H1 (cell line): ENCODE data around the gene PSMD13. TPM values are rescaled to one million over a fixed set of nuclear protein-coding genes. Genes with fewer than 3 reads are reported as not detected.

ENCODE experiments used
- CTCF ChIA-PET: fragments of 300-600 bp; sonication (Branson Sonifier 250); formaldehyde crosslinking; loops from one replicate; lab custom pipeline; 2021; ENCODE audit not compliant: partially characterized antibody; lab: Charles Lee
- POLR2A ChIA-PET: fragments of 300-600 bp; sonication (Branson Sonifier 250); formaldehyde crosslinking; loops from one replicate; lab custom pipeline; 2021; ENCODE audit warnings: inconsistent platforms; ENCODE audit not compliant: partially characterized antibody; lab: Charles Lee
- DNase-seq, 2 experiments: peaks; one replicate each; pipeline versions ENCODE4 v3.0.0 to v3.0.0-alpha.2; 2010 to 2022; ENCODE audit warnings: low spot score in 2 of 2, low read depth in 1 of 2, mixed read lengths in 1 of 2
- FAIRE-seq: peaks from 2 replicates; lab custom pipeline; 2011; peaks lifted over from hg19 to GRCh38; lab: Jason Lieb, UNC
- H2AFZ ChIP-seq: 2 replicates; pipeline ENCODE4 v1.8.1; 2012; ENCODE audit warnings: low read length, inconsistent platforms
- H2AK5ac ChIP-seq: 2 replicates; pipeline ENCODE4 v1.6.1; 2013; ENCODE audit warnings: low read depth, low read length
- H2BK120ac ChIP-seq: replicated peaks from 2 replicates; pipeline ENCODE3; 2013; ENCODE audit warnings: low read depth, low read length, inconsistent platforms
- H2BK12ac ChIP-seq: 2 replicates; pipeline ENCODE4 v1.6.1; 2013; ENCODE audit warnings: low read depth, low read length
- H2BK15ac ChIP-seq: 2 replicates; pipeline ENCODE4 v1.6.1; 2013; ENCODE audit warnings: low read length
- H2BK20ac ChIP-seq: 2 replicates; pipeline ENCODE4 v1.6.1; 2013; ENCODE audit warnings: low read length
- H2BK5ac ChIP-seq: 2 replicates; pipeline ENCODE4 v1.6.1; 2013; ENCODE audit warnings: low read depth, low read length
- H3K14ac ChIP-seq: 2 replicates; pipeline ENCODE4 v1.6.1; 2013; ENCODE audit warnings: inconsistent platforms; ENCODE audit not compliant: insufficient read length
- H3K18ac ChIP-seq: 2 replicates; pipeline ENCODE4 v1.6.1; 2013; ENCODE audit warnings: low read length; ENCODE audit errors: extremely low read depth
- H3K23ac ChIP-seq: 2 replicates; pipeline ENCODE4 v1.6.1; 2013; ENCODE audit warnings: inconsistent platforms; ENCODE audit not compliant: insufficient read length
- H3K23me2 ChIP-seq: 2 replicates; pipeline ENCODE4 v1.6.1; 2013; ENCODE audit warnings: low read depth, low read length
- H3K27ac ChIP-seq: 2 replicates; pipeline ENCODE4 v1.6.1; 2011; ENCODE audit warnings: low read depth, low read length, inconsistent platforms
- H3K27me3 ChIP-seq, 4 experiments: replicated peaks in 1 of 4; 1 replicate in 1 of 4; 2 replicates in 3 of 4; pipeline versions ENCODE4 v1.6.1 to v1.8.1; 2011 to 2013; ENCODE audit warnings: low read length in 3 of 4, mild to moderate bottlenecking in 3 of 4, inconsistent platforms in 2 of 4, mixed read lengths in 2 of 4, moderate library complexity in 1 of 4; ENCODE audit not compliant: control insufficient read depth in 3 of 4, insufficient read depth in 3 of 4; ENCODE audit errors: extremely low read depth in 1 of 4
- H3K36me3 ChIP-seq, 4 experiments: 2 replicates each; pipeline versions ENCODE4 v1.6.1 to v1.8.1; 2011 to 2013; ENCODE audit warnings: mild to moderate bottlenecking in 4 of 4, low read length in 3 of 4, moderate library complexity in 2 of 4, control low read depth in 1 of 4, inconsistent platforms in 1 of 4; ENCODE audit not compliant: insufficient read depth in 4 of 4, control insufficient read depth in 2 of 4
- H3K4ac ChIP-seq: replicated peaks from 2 replicates; pipeline ENCODE3; 2013; ENCODE audit warnings: low read length, low read depth, mixed read lengths, inconsistent platforms; ENCODE audit not compliant: insufficient read length
- H3K4me1 ChIP-seq, 4 experiments: replicated peaks in 1 of 4; 1 replicate in 1 of 4; 2 replicates in 3 of 4; pipeline versions ENCODE4 v1.6.1 to v1.8.1; 2011 to 2013; ENCODE audit warnings: low read length in 3 of 4, inconsistent platforms in 2 of 4, mixed read lengths in 1 of 4; ENCODE audit not compliant: insufficient read depth in 4 of 4, control insufficient read depth in 3 of 4
- H3K4me2 ChIP-seq, 2 experiments: 2 replicates each; pipeline versions ENCODE4 v1.6.1 to v1.8.1; 2011 to 2013; ENCODE audit warnings: low read depth in 2 of 2, low read length in 2 of 2, control low read depth in 1 of 2, inconsistent platforms in 1 of 2, mild to moderate bottlenecking in 1 of 2; ENCODE audit not compliant: insufficient read depth in 1 of 2
- H3K4me3 ChIP-seq, 4 experiments: fragments of 200-600, 300-600 bp in 1 of 4; sonication (generic), shearing (Covaris generic), sonication (Bioruptor Twin) in 1 of 4; 2 replicates each; pipeline versions ENCODE4 v1.5.1 to v1.8.1; 2011 to 2016; ENCODE audit warnings: low read length in 4 of 4, low read depth in 3 of 4, control low read depth in 2 of 4, inconsistent platforms in 2 of 4, mild to moderate bottlenecking in 2 of 4, mixed read lengths in 1 of 4, moderate library complexity in 1 of 4; ENCODE audit not compliant: insufficient read depth in 2 of 4; ENCODE audit errors: extremely low read depth in 1 of 4
- H3K56ac ChIP-seq: replicated peaks from 2 replicates; pipeline ENCODE3; 2013; ENCODE audit warnings: low read depth, mild to moderate bottlenecking, mixed read lengths, low read length, inconsistent platforms; ENCODE audit not compliant: insufficient read length
- H3K79me1 ChIP-seq: 2 replicates; pipeline ENCODE4 v1.6.1; 2013; ENCODE audit warnings: low read depth, low read length, control low read depth
- H3K79me2 ChIP-seq, 2 experiments: 2 replicates each; pipeline versions ENCODE4 v1.6.1 to v1.8.1; 2012 to 2013; ENCODE audit warnings: low read length in 2 of 2, mild to moderate bottlenecking in 2 of 2, inconsistent platforms in 1 of 2; ENCODE audit not compliant: insufficient read depth in 2 of 2, control insufficient read depth in 1 of 2
- H3K9ac ChIP-seq, 4 experiments: replicated peaks in 1 of 4; 1 replicate in 1 of 4; 2 replicates in 3 of 4; pipeline versions ENCODE4 v1.6.1 to v1.8.1; 2011 to 2013; ENCODE audit warnings: low read depth in 3 of 4, low read length in 3 of 4, control low read depth in 2 of 4, mild to moderate bottlenecking in 2 of 4, moderate library complexity in 2 of 4, inconsistent platforms in 1 of 4; ENCODE audit errors: extremely low read depth in 1 of 4
- H3K9me3 ChIP-seq, 2 experiments: 2 replicates each; pipeline versions ENCODE4 v1.6.1 to v1.8.1; 2012 to 2013; ENCODE audit warnings: mild to moderate bottlenecking in 2 of 2, moderate library complexity in 2 of 2, control low read depth in 1 of 2, inconsistent platforms in 1 of 2, low read depth in 1 of 2, low read length in 1 of 2, mixed read lengths in 1 of 2; ENCODE audit not compliant: insufficient read depth in 2 of 2
- H4K20me1 ChIP-seq, 2 experiments: replicated peaks in 1 of 2; 2 replicates each; pipeline versions ENCODE3 to v1.8.1; 2011 to 2013; ENCODE audit warnings: inconsistent platforms in 2 of 2, low read length in 2 of 2, mild to moderate bottlenecking in 1 of 2; ENCODE audit not compliant: insufficient read depth in 2 of 2, control insufficient read depth in 1 of 2
- H4K5ac ChIP-seq: 2 replicates; pipeline ENCODE4 v1.6.1; 2013; ENCODE audit warnings: low read length, low read depth, mixed read lengths, inconsistent platforms; ENCODE audit not compliant: insufficient read length
- H4K8ac ChIP-seq: 2 replicates; pipeline ENCODE4 v1.8.0; 2013; ENCODE audit warnings: mild to moderate bottlenecking, moderate library complexity, low read length, inconsistent platforms; ENCODE audit not compliant: insufficient read depth; ENCODE audit errors: extremely low read depth
- H4K91ac ChIP-seq: replicated peaks from 2 replicates; pipeline ENCODE3; 2013; ENCODE audit warnings: low read length, mixed read lengths, inconsistent platforms; ENCODE audit not compliant: insufficient read length
- CHD1 ChIP-seq: IDR thresholded peaks from 2 replicates; pipeline ENCODE4 v1.6.1; 2012; ENCODE audit warnings: low read depth, low read length, improper control_type of control experiment
- EZH2 ChIP-seq: fragments of 200-600 bp; sonication (generic); IDR thresholded peaks from 2 replicates; pipeline ENCODE4 v1.7.1; 2012; ENCODE audit warnings: low read depth, mild to moderate bottlenecking, moderate library complexity, low read length, inconsistent platforms; ENCODE audit not compliant: severe bottlenecking
- POU5F1 ChIP-seq: IDR thresholded peaks from 2 replicates; pipeline ENCODE4 v1.6.1; 2011; ENCODE audit warnings: low read depth, mild to moderate bottlenecking, low read length, moderate library complexity
- RAD21 ChIP-seq, 2 experiments: IDR thresholded peaks in 1 of 2; conservative IDR thresholded peaks in 1 of 2; 2 replicates each; pipeline ENCODE4 v1.6.1; 2011; ENCODE audit warnings: low read depth in 2 of 2, low read length in 2 of 2, improper control_type of control experiment in 1 of 2, inconsistent platforms in 1 of 2, mild to moderate bottlenecking in 1 of 2, moderate library complexity in 1 of 2
- SIN3A ChIP-seq, 2 experiments: IDR thresholded peaks in 1 of 2; conservative IDR thresholded peaks in 1 of 2; 2 replicates each; pipeline ENCODE4 v1.6.1; 2011 to 2012; ENCODE audit warnings: low read length in 2 of 2, improper control_type of control experiment in 1 of 2, low read depth in 1 of 2, mild to moderate bottlenecking in 1 of 2
- WGBS, 2 experiments: shearing (Covaris generic) in 1 of 2; methylation state at CpG; one replicate each; pipeline versions ENCODE4 v1.1.6 to v1.1.7; 2013 to 2015; ENCODE audit warnings: low lambda C conversion rate in 2 of 2, mixed read lengths in 2 of 2, inconsistent platforms in 1 of 2, low coverage in 1 of 2, missing lambda C conversion rate in 1 of 2; ENCODE audit not compliant: insufficient replicate concordance in 2 of 2, insufficient coverage in 1 of 2, insufficient read length in 1 of 2; ENCODE audit errors: extremely low coverage in 1 of 2, missing lambda C conversion rate in 1 of 2; 5-methylcytosine and 5-hydroxymethylcytosine counted together
- polyA plus RNA-seq, 7 experiments: library from polyadenylated mRNA; depleted of rRNA in 3 of 7; stranded (reverse) in 5 of 7; unstranded in 2 of 7; fragments of >200 nt in 5 of 7; fragments of 200-250 nt in 2 of 7; gene quantifications; 1 replicate in 5 of 7; 2 replicates in 1 of 7; 4 replicates in 1 of 7; pipeline versions ENCODE4 v1.2.1 to v1.2.3, GENCODE V29; 2011 to 2013; ENCODE audit warnings: missing spikeins in 2 of 7, mixed read lengths in 2 of 7
- total RNA-seq: library from RNA; stranded (reverse); fragmentation: NEBNext Ultra II Directional; extraction: Animal tissue kit (Norgen Biotek cat#: 25700); gene quantifications from 2 replicates; pipeline ENCODE4 v1.2.1, GENCODE V29; 2021
- TF ChIP-seq, protein P1 (sequence below), 3 experiments: IDR thresholded peaks; 1 replicate in 2 of 3; 2 replicates in 1 of 3; pipeline versions ENCODE4 v1.5.1 to v1.6.1; 2011; ENCODE audit warnings: low read length in 3 of 3, mild to moderate bottlenecking in 3 of 3, inconsistent platforms in 2 of 3, low read depth in 1 of 3, moderate library complexity in 1 of 3; ENCODE audit not compliant: insufficient read depth in 1 of 3; ENCODE audit errors: control extremely low read depth in 1 of 3
- TF ChIP-seq, protein P2 (sequence below): IDR thresholded peaks from 2 replicates; pipeline ENCODE4 v1.6.1; 2011; ENCODE audit warnings: low read depth, mild to moderate bottlenecking, low read length; ENCODE audit not compliant: insufficient read depth

PSMD13 gene
- total and polyA plus RNA-seq, 2 of the 8 experiments (the other 6 are each of a cell fraction or from before 2014, with no cell fraction given): 121 to 141 TPM

GRCh38 chr11:251550-251949 lies 14.8 kb downstream of the PSMD13 start:
- Histone ChIP-seq H3K4me2 (no peak overlapping the region), H3K4me1 (no peaks in the 10 kb centered on the region), H2BK120ac (no peak overlapping the region), H3K56ac (no peak overlapping the region), H3K9ac (no peak overlapping the region), H2AK5ac (no peak overlapping the region), H2BK15ac (no peak overlapping the region), H3K4ac (no peak overlapping the region), H3K4me3 (no peak overlapping the region), H3K36me3 (peaks cover 17 to 45% (median 37%) of the 10 kb centered on the region in 4 experiments), H4K5ac (no peak overlapping the region), H3K23me2 (peaks cover 8% of the 10 kb centered on the region), H3K27ac (no peak overlapping the region), H4K8ac (no peak overlapping the region), H3K9me3 (no peaks in the 10 kb centered on the region)
- no peak for FAIRE-seq
- POLR2A ChIA-PET: interaction anchor here (0.7 to 3.1 kb wide), 16 partner anchors 15 to 143 kb away, joined by 3 to 9 read pairs (median 4); partner anchors contain the start of genes BET1L, PGGHG, PKP3 and PSMD13
- WGBS, 2 experiments: 84% methylated on average over 10 of the region's 10 CpGs; no CpG with 5 or more reads in 1 of the 2 experiments
- TF ChIP-seq, protein P1, sequence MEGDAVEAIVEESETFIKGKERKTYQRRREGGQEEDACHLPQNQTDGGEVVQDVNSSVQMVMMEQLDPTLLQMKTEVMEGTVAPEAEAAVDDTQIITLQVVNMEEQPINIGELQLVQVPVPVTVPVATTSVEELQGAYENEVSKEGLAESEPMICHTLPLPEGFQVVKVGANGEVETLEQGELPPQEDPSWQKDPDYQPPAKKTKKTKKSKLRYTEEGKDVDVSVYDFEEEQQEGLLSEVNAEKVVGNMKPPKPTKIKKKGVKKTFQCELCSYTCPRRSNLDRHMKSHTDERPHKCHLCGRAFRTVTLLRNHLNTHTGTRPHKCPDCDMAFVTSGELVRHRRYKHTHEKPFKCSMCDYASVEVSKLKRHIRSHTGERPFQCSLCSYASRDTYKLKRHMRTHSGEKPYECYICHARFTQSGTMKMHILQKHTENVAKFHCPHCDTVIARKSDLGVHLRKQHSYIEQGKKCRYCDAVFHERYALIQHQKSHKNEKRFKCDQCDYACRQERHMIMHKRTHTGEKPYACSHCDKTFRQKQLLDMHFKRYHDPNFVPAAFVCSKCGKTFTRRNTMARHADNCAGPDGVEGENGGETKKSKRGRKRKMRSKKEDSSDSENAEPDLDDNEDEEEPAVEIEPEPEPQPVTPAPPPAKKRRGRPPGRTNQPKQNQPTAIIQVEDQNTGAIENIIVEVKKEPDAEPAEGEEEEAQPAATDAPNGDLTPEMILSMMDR (IDR thresholded peaks at IDR 0.05; ENCODE audit: control extremely low read depth in 1 of 3, insufficient read depth in 1 of 3, low read depth in 1 of 3, low read length in 3 of 3): peak in 1 of 3 experiments; percentile 13; a peak in 1 of 4 replicates
- TF ChIP-seq, protein P2, sequence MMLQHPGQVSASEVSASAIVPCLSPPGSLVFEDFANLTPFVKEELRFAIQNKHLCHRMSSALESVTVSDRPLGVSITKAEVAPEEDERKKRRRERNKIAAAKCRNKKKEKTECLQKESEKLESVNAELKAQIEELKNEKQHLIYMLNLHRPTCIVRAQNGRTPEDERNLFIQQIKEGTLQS: no peak
- TF ChIP-seq EZH2: no peak
- peak; percentile 32 to 40 for TF ChIP-seq RAD21 (IDR thresholded peaks at IDR 0.05 in 1 of 2, conservative IDR thresholded peaks at IDR 0.05 in 1 of 2; ENCODE audit: low read depth in 2 of 2, low read length in 2 of 2)
- TF ChIP-seq POU5F1: no peak
- TF ChIP-seq CHD1: no peak
- no peak for TF ChIP-seq SIN3A (conservative IDR thresholded peaks at IDR 0.05 in 1 of 2, IDR thresholded peaks at IDR 0.05 in 1 of 2; ENCODE audit: low read depth in 1 of 2, low read length in 2 of 2)
- TF ChIP-seq, all 59 proteins: peak for 2
- no peaks in the 10 kb centered on the region; a peak in 1 of 7 replicates for H3K27me3 ChIP-seq
- H4K20me1 ChIP-seq: no peaks in the 10 kb centered on the region
- no peak overlapping the region for H2BK20ac ChIP-seq
- no peak overlapping the region for H3K23ac ChIP-seq
- CTCF ChIA-PET: interaction anchor here (1.2 to 9.8 kb wide), 32 partner anchors 11 to 267 kb away, joined by 3 to 212 read pairs (median 10); partner anchors contain the start of genes B4GALNT4, IFITM2, IFITM5 and NLRP6
- no peaks in the 10 kb centered on the region for H3K79me1 ChIP-seq
- no peak overlapping the region for H2BK12ac ChIP-seq
- H2AFZ ChIP-seq: no peak overlapping the region
- no peaks in the 10 kb centered on the region for H3K79me2 ChIP-seq
- no peak overlapping the region for H4K91ac ChIP-seq
- H3K18ac ChIP-seq: no peak overlapping the region
- no peak overlapping the region for H3K14ac ChIP-seq
- DNase-seq: no peak
- no peak overlapping the region for H2BK5ac ChIP-seq
